HFFc6 (cell line): ENCODE results near the gene TMEM125. TPM values are rescaled to one million over a fixed set of nuclear protein-coding genes. Genes with fewer than 3 reads are reported as not detected.

Experiments used
- DNase-seq: peaks from one replicate; pipeline ENCODE4 v3.0.0-alpha.2; 2018
- H3K27ac Mint-ChIP-seq: 2 replicates; pipeline ENCODE4 v1.8.0; 2020; ENCODE audit warnings: mild to moderate bottlenecking, mixed read lengths
- H3K27me3 Mint-ChIP-seq: 2 replicates; pipeline ENCODE4 v1.8.0; 2021; ENCODE audit warnings: mild to moderate bottlenecking, moderate library complexity, mixed read lengths; ENCODE audit not compliant: insufficient read depth
- H3K36me3 Mint-ChIP-seq: 2 replicates; pipeline ENCODE4 v1.8.0; 2021; ENCODE audit warnings: low read depth, mixed read lengths
- H3K4me1 Mint-ChIP-seq: 2 replicates; pipeline ENCODE4 v1.8.0; 2020; ENCODE audit warnings: low read depth, mixed read lengths
- H3K4me3 Mint-ChIP-seq: 2 replicates; pipeline ENCODE4 v1.8.0; 2020; ENCODE audit warnings: mild to moderate bottlenecking, moderate library complexity, mixed read lengths
- H3K9me3 Mint-ChIP-seq: 2 replicates; pipeline ENCODE4 v1.8.0; 2020; ENCODE audit warnings: mild to moderate bottlenecking, mixed read lengths
- long read RNA-seq: library from polyadenylated mRNA; unstranded; transcript quantifications from one replicate; pipeline ENCODE4 v2.0.0, GENCODE V29; 2019
- total RNA-seq, 6 experiments: library from RNA; stranded (reverse); fragmentation: NEBNext Ultra II Directional; extraction: Animal tissue kit (Norgen Biotek cat#: 25700); gene quantifications; 2 replicates in 1 of 6; 3 replicates in 5 of 6; pipeline ENCODE4 v1.2.3, GENCODE V29; 2021
- TF ChIP-seq, protein P1 (sequence below): fragments of 200-600 bp; sonication (generic); IDR thresholded peaks from 2 replicates; pipeline ENCODE4 v1.5.0; 2021; ENCODE audit warnings: antibody characterized with exemption, mild to moderate bottlenecking

Gene TMEM125
- not detected for total RNA-seq
- long read RNA-seq, result 0 reads

DNA sequence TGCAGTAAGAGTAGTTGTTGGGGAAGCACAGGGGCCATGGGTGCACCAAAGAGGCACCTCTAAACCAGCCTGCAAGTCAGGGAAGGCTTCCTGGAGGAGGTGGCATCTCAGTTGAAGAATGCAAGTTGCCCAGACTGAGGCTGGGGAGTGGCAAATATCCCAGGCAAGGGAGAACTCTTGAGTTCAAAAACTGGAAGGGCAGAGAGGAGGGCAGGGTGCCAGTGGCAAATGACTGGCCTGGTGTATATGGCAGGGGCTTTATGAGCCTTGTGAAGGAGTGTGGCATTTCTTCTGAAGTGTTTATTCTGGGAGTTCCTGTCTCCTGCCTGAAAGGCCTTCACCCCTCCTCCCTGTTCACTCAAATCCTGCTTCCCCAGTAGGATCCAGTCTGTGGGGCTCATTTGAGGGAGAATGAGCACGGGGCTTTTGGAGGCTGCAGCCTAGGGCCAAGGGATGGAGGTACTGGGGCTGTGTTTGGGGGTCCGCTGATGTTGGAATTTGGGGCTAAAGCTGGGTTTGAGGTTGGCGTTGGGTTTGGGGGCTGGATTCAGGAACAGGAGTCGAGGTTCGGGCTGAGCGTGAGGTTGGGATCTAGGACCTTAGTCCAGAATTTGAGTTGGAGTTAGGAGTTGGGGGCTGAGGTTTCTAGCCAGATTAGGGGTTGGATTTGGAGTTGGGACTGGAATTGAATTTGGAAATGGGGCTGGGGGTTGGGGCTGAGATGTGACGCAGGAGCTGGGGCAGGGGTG lies at the start of gene TMEM125:
TSS of gene TMEM125 (plus strand) at position 357 of the 749 bp plus-strand sequence. CDS start 2,740 bp downstream, outside the sequence.
- DNase-seq, result no peak
- H3K27ac Mint-ChIP-seq, result no peak within 1 kb of the TSS
- peaks cover 18% of the 10 kb centered on the region for H3K4me1 Mint-ChIP-seq
- no peak within 1 kb of the TSS for H3K4me3 Mint-ChIP-seq
- H3K27me3 Mint-ChIP-seq, result peaks cover 8% of the 10 kb centered on the region
- H3K36me3 Mint-ChIP-seq, result no peaks in the 10 kb centered on the region
- TF ChIP-seq, protein P1, sequence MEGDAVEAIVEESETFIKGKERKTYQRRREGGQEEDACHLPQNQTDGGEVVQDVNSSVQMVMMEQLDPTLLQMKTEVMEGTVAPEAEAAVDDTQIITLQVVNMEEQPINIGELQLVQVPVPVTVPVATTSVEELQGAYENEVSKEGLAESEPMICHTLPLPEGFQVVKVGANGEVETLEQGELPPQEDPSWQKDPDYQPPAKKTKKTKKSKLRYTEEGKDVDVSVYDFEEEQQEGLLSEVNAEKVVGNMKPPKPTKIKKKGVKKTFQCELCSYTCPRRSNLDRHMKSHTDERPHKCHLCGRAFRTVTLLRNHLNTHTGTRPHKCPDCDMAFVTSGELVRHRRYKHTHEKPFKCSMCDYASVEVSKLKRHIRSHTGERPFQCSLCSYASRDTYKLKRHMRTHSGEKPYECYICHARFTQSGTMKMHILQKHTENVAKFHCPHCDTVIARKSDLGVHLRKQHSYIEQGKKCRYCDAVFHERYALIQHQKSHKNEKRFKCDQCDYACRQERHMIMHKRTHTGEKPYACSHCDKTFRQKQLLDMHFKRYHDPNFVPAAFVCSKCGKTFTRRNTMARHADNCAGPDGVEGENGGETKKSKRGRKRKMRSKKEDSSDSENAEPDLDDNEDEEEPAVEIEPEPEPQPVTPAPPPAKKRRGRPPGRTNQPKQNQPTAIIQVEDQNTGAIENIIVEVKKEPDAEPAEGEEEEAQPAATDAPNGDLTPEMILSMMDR, result no peak
- no peaks in the 10 kb centered on the region; the same call in 1 of the 2 replicates for H3K9me3 Mint-ChIP-seq

DNA sequence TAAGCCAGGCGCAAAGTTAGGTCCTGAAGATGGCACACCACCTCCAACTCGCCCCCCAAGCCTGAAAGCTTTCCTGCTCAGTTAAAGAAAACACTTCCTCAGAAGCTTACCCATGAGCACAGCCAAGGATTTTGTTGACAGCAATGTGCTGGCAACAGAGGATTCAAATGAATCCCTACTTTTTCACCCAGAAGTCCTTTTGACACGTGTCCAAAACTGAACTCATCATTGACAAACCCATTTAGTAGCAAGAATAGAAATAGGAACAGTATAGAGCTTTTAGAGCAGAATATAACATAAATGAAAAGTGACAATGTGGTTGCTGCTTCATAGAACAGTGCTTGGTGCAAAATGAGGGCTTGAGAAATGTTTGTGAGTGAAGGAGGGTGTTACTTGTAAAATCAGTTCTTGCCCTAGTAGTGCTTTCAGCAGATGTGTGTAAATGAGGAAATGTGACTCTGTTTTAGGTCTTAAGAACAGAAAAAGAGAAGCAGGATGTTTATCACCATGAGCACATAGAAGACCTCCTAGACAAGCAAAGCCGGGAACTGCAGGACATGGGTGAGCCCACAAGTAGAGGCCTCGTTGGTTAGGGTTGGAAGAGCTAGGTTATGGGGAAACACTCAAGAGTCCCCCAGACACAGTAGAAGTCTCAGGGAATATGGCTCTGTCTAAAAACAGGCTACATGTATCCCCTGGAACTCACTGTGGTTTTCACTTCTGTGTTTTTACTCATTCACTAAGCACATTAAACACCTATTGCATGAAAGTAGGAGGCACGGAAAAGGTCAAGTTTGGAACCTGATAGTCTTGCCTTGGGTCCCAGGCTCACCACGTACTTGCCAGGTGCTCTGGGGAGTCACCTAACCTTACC lies 48.6 kb upstream of the TMEM125 start:
- H3K27ac Mint-ChIP-seq, result no peak overlapping the region
- H3K36me3 Mint-ChIP-seq, result no peaks in the 10 kb centered on the region
- DNase-seq, result no peak
- H3K27me3 Mint-ChIP-seq, result no peaks in the 10 kb centered on the region; the same call in 1 of the 2 replicates
- no peaks in the 10 kb centered on the region for H3K9me3 Mint-ChIP-seq
- TF ChIP-seq, protein P1, result no peak
- H3K4me3 Mint-ChIP-seq, result no peak overlapping the region
- H3K4me1 Mint-ChIP-seq, result peaks cover 18% of the 10 kb centered on the region

DNA sequence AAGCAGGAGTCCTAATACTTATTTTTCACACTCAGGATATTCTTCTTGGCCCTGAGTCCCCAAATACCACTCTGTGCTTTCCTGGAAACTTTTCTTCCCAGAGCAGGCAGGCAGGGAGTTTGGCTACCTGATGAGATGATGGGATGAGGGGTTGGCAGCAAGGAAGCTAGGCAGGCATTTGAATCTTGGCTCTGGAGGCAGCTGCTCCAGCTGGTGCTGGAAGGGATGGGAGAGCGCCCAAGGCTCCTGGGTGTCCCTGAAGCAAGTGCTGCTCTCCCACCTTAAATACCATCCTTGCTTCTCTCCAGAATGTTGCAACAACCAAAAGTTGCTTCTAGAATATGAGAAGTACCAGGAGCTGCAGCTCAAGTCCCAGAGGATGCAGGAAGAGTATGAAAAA lies 48.0 kb upstream of the TMEM125 start:
- Mint-ChIP-seq H3K27ac (no peak overlapping the region), H3K36me3 (no peaks in the 10 kb centered on the region), H3K9me3 (no peaks in the 10 kb centered on the region), H3K4me1 (peaks cover 21% of the 10 kb centered on the region), H3K27me3 (no peaks in the 10 kb centered on the region; the same call in 1 of the 2 replicates), H3K4me3 (no peak overlapping the region)
- DNase-seq, result no peak
- TF ChIP-seq, protein P1, result no peak

DNA sequence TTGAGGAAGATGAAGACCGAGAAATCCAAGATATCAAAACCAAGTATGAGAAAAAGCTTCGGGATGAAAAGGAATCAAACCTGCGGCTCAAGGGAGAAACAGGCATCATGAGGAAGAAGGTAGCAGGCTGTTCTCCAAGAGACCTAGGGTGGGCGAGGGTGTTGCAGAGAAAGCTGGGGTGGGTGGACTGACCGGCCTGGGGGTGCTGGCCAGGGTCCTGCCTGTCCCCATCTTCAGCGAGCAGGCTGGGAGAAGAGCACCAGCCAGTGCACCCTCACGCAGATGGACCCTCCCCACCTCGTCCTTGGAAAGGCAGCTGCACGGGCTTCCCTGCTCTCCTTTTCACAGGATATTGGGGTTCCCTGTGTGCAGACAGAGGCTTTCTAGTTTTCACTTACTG lies 46.9 kb upstream of the TMEM125 start:
- TF ChIP-seq, protein P1, result no peak
- no peaks in the 10 kb centered on the region for H3K9me3 Mint-ChIP-seq
- no peaks in the 10 kb centered on the region; the same call in 1 of the 2 replicates for H3K27me3 Mint-ChIP-seq
- H3K27ac Mint-ChIP-seq, result no peak overlapping the region
- H3K36me3 Mint-ChIP-seq, result no peaks in the 10 kb centered on the region
- H3K4me3 Mint-ChIP-seq, result no peak overlapping the region
- no peak for DNase-seq
- H3K4me1 Mint-ChIP-seq, result peaks cover 32% of the 10 kb centered on the region

DNA sequence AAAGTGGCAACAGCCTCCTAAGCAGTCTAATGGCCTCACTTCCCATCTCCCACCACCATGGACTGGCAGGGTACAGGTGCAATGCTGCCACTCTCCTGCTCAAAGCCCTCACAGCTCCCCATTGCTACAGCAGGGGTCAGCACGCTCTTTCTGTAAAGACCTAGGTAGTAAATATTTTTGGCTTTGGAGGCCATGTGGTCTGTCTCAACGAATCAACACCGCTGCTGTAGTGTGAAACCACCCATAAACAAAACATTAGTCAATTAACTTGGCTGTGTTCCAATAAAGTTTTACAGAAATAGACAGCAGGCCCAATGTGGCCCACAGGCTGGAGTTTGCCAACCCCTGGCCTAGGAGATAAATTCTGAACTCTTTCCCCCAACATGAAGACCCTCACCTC lies 44.6 kb upstream of the TMEM125 start:
- H3K36me3 Mint-ChIP-seq, result no peaks in the 10 kb centered on the region
- H3K4me3 Mint-ChIP-seq, result no peak overlapping the region
- no peak overlapping the region for H3K27ac Mint-ChIP-seq
- H3K27me3 Mint-ChIP-seq, result no peaks in the 10 kb centered on the region; the same call in 1 of the 2 replicates
- TF ChIP-seq, protein P1, result peak; percentile 24; the same call in 1 of the 2 replicates
- peaks cover 40% of the 10 kb centered on the region for H3K4me1 Mint-ChIP-seq
- DNase-seq, result peak; percentile 40
- H3K9me3 Mint-ChIP-seq, result no peaks in the 10 kb centered on the region
